ENCODE data around the gene GOLGA6L7. TPM values are rescaled to one million over a fixed set of nuclear protein-coding genes. Genes with fewer than 3 reads are reported as not detected.

Gene GOLGA6L7
- total and polyA plus RNA-seq, 2 experiments from 2014 or later: not detected

Other genes with a start within 250 kb of the GOLGA6L7 start
- gene GOLGA8M, start 136.2 kb downstream of the GOLGA6L7 start, total RNA-seq (2014; rRNA removed; shearing (Covaris generic)): 0.51 TPM in 1 of 2 replicates, not detected in the other
- gene GOLGA8M, start 136.2 kb downstream of the GOLGA6L7 start, polyA plus RNA-seq (2016; fragmentation: Nextera tagmentation; extraction: Ambion mirVana): 0.30 and 0.48 TPM in 2 replicates
- gene APBA2, start 37.3 kb upstream of the GOLGA6L7 start, total RNA-seq (2014; rRNA removed; shearing (Covaris generic)): 0.65 and 1.1 TPM in 2 replicates
- gene APBA2, start 37.3 kb upstream of the GOLGA6L7 start, polyA plus RNA-seq (2016; fragmentation: Nextera tagmentation; extraction: Ambion mirVana): 0.23 and 0.46 TPM in 2 replicates

Data from GM23248 (cell line).